Lower lobe of right lung (tissue), 2 donors: ENCODE measurements around the gene SSB. TPM values are rescaled to one million over a fixed set of nuclear protein-coding genes. Genes with fewer than 3 reads are reported as not detected.

Source experiments
- ATAC-seq, 2 donors: fragments of 200-7000 bp; cut with Tn5 transposase; one replicate each; pipeline ENCODE4 v1.9.1; 2020 to 2022; ENCODE audit warnings: mild to moderate bottlenecking in 2 of 2, moderate library complexity in 2 of 2
- DNase-seq: peaks from one replicate; pipeline ENCODE4 v3.0.0-alpha.2; 2020
- H3K27ac ChIP-seq: fragments of 200-600 bp; one replicate; pipeline ENCODE4 v1.8.0; 2022
- H3K27me3 ChIP-seq: fragments of 200-600 bp; one replicate; pipeline ENCODE4 v1.8.0; 2022; ENCODE audit warnings: low read depth
- H3K36me3 ChIP-seq: fragments of 200-600 bp; one replicate; pipeline ENCODE4 v1.8.0; 2022; ENCODE audit warnings: mild to moderate bottlenecking
- H3K4me1 ChIP-seq: fragments of 200-600 bp; one replicate; pipeline ENCODE4 v1.8.0; 2022
- H3K4me3 ChIP-seq: fragments of 200-600 bp; one replicate; pipeline ENCODE4 v1.8.0; 2022; ENCODE audit warnings: mild to moderate bottlenecking
- H3K9me3 ChIP-seq: fragments of 200-600 bp; one replicate; pipeline ENCODE4 v1.8.0; 2022
- CTCF ChIP-seq: fragments of 200-600 bp; IDR thresholded peaks from one replicate; pipeline ENCODE4 v1.8.0; 2022; ENCODE audit warnings: antibody characterized with exemption, mild to moderate bottlenecking
- intact Hi-C: fragments of 100-400 bp; cut with DNase I; formaldehyde crosslinking; loops from one replicate; pipeline ENCODE4 v1.11.0; 2022
- total RNA-seq: library from RNA; stranded (reverse); fragmentation: NEBNext Ultra II Directional; extraction: Animal tissue kit (Norgen Biotek cat#: 25700); gene quantifications from one replicate; pipeline ENCODE4 v1.2.1, GENCODE V29; 2021
- donor health status: DM: no; HTN: yes; CAD: no; lungs with severe emphysema.

Gene SSB
- total RNA-seq, 1 donor from 2014 or later, result 76.3 TPM

GRCh38 chr2:169767243-169767888 lies 31.3 kb upstream of the SSB start:
- H3K36me3 ChIP-seq, result no peaks in the 10 kb centered on the region
- H3K27me3 ChIP-seq, result peaks cover 22% of the 10 kb centered on the region
- peak; percentile 67 for TF ChIP-seq CTCF
- DNase-seq (no peak), ATAC-seq (peak; percentile 72 to 84)
- H3K9me3 ChIP-seq, result no peaks in the 10 kb centered on the region
- intact Hi-C loops, result no loop called here
- H3K4me3 ChIP-seq, result no peak overlapping the region
- peaks cover 9% of the 10 kb centered on the region for H3K4me1 ChIP-seq
- no peak overlapping the region for H3K27ac ChIP-seq

DNA sequence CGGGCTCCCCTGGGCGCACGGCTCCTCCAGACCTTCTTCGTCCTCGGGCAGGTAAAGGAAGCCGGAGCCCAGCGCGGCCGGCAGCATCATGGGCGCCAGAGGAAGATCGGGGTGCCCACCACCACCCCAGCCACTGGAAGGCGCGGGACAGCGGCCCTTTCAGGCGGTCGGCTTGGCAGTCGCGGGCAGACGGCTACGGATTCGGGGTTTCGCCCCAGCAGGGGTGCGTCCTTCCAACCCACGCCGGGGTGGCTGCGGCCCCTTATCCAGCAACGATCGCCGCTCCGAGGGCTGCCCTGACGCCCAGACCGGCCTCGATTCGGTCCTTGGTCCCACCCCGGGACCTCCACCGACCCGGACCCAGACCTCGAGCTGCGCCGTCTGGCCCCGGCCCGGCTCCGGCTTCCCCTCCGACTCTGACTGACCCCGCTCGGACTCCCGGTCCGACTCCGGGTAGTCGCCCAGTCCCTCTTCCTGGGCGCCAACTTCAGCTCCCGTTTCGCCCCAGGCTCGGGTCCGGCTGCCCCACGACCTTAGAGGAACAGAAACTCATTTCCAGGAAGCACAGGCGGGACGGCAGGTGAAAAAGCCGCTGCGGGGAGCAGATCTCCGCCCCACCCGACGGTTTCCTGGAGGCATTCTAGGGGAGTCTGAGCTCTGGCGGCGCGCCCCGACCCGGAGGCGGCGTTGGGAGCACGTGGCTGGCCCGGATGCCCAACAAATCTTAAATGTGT lies 30.2 kb upstream of the SSB start:
- H3K9me3 ChIP-seq, result no peaks in the 10 kb centered on the region
- peaks cover 22% of the 10 kb centered on the region for H3K27me3 ChIP-seq
- no peaks in the 10 kb centered on the region for H3K36me3 ChIP-seq
- DNase-seq, result peak; percentile 47
- ATAC-seq, result peak; percentile 53 to 65
- peak overlapping the region; percentile 49 for H3K4me3 ChIP-seq
- TF ChIP-seq CTCF, result no peak
- intact Hi-C loops, result no loop called here
- peaks cover 9% of the 10 kb centered on the region for H3K4me1 ChIP-seq
- H3K27ac ChIP-seq, result no peak overlapping the region

GRCh38 chr2:169771021-169771420 lies 27.6 kb upstream of the SSB start:
- DNase-seq, result no peak
- intact Hi-C loops, result no loop called here

DNA sequence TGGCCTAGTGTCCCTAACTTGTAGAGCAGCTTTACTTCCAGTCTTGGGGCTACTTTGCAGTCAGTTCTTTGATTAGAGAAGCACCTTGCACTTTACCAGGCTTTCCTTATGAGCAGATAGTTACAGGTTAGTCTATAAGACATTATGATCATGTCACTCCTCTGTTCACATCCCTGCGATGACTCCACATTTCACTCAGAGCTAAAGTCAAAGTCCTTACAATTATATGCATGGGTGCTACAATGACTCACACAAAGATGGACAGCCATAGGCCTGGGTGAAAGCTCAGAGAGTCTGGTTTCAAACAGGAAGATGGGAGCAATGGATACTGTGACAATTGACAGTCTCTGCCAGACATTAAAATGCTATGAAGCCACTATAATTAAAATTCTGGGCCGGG lies 27.1 kb upstream of the SSB start:
- TF ChIP-seq CTCF, result no peak
- H3K9me3 ChIP-seq, result no peaks in the 10 kb centered on the region
- no peak overlapping the region for H3K27ac ChIP-seq
- H3K4me1 ChIP-seq, result peaks cover 9% of the 10 kb centered on the region
- DNase-seq (no peak), ATAC-seq (no peak)
- H3K27me3 ChIP-seq, result peaks cover 22% of the 10 kb centered on the region
- intact Hi-C loops, result no loop called here
- no peak overlapping the region for H3K4me3 ChIP-seq
- no peaks in the 10 kb centered on the region for H3K36me3 ChIP-seq

More at GRCh38 chr2:169771021-169771420, 27.6 kb upstream of the SSB start:
- H3K27ac ChIP-seq, result no peak overlapping the region
- H3K9me3 ChIP-seq, result no peaks in the 10 kb centered on the region
- TF ChIP-seq CTCF, result no peak
- peaks cover 22% of the 10 kb centered on the region for H3K27me3 ChIP-seq
- H3K36me3 ChIP-seq, result no peaks in the 10 kb centered on the region
- H3K4me3 ChIP-seq, result no peak overlapping the region
- peaks cover 9% of the 10 kb centered on the region for H3K4me1 ChIP-seq
- no peak for ATAC-seq

- no peak for ATAC-seq
- intact Hi-C loops, result no loop called here
- no peak overlapping the region for H3K27ac ChIP-seq
These were observed 26.0 kb upstream of the SSB start for GRCh38 chr2:169772651-169773050.

More at GRCh38 chr2:169772651-169773050, 26.0 kb upstream of the SSB start:
- H3K27me3 ChIP-seq, result peaks cover 19% of the 10 kb centered on the region
- no peaks in the 10 kb centered on the region for H3K36me3 ChIP-seq
- no peak overlapping the region for H3K4me3 ChIP-seq
- DNase-seq, result no peak
- no peak for TF ChIP-seq CTCF
- H3K9me3 ChIP-seq, result no peaks in the 10 kb centered on the region
- peaks cover 9% of the 10 kb centered on the region for H3K4me1 ChIP-seq
